HCT116 (cell line): ENCODE measurements around the gene ABCF3. TPM values are rescaled to one million over a fixed set of nuclear protein-coding genes. Genes with fewer than 3 reads are reported as not detected.

Source experiments
- ATAC-seq: fragments of 200-7000 bp; cut with Tn5 transposase; 2 replicates; pipeline ENCODE4 v1.9.1; 2020; ENCODE audit warnings: mild to moderate bottlenecking, moderate library complexity
- BruUV-seq: library from RNA; stranded (reverse); fragments of 400-500 nt; replicated peaks from 2 replicates; lab custom pipeline; 2021; lab: Mats Ljungman, UMichigan
- CTCF ChIA-PET: fragments of 300-600 bp; sonication (Branson Sonifier 250); formaldehyde crosslinking; loops from one replicate; lab custom pipeline; 2021; ENCODE audit warnings: antibody characterized with exemption; lab: Charles Lee
- POLR2A ChIA-PET: fragments of 300-600, 350-600 bp; sonication (Branson Sonifier 250); formaldehyde crosslinking; loops from one replicate; lab custom pipeline; 2021; ENCODE audit warnings: antibody characterized with exemption; lab: Charles Lee
- RAD21 ChIA-PET, 2 experiments: fragments of 300-600 bp; sonication (Branson Sonifier 250); formaldehyde crosslinking; loops; one replicate each; lab custom pipeline; 2023; ENCODE audit warnings: low total read pairs in 2 of 2; ENCODE audit not compliant: uncharacterized antibody in 2 of 2, unreplicated experiment in 2 of 2, low non-redundant PET in 1 of 2; lab: Charles Lee
- DNase-seq: peaks from one replicate; pipeline ENCODE4 v3.0.0-alpha.2; 2010; ENCODE audit warnings: low read depth, low spot score
- H2AFZ ChIP-seq: fragments of 200-600 bp; shearing (Covaris generic), sonication (generic); 2 replicates; pipeline ENCODE4 v1.6.1; 2017; ENCODE audit warnings: low read depth, mixed run types, mixed read lengths, antibody characterized with exemption, low read length; ENCODE audit not compliant: poor library complexity, severe bottlenecking
- H3K27ac ChIP-seq: 2 replicates; pipeline ENCODE4 v1.5.1; 2012; ENCODE audit warnings: low read depth, low read length
- H3K27me3 ChIP-seq: fragments of 200-600 bp; sonication (generic); 2 replicates; pipeline ENCODE4 v1.6.1; 2016; ENCODE audit warnings: mixed run types, low read length, mixed read lengths; ENCODE audit not compliant: insufficient read depth
- H3K36me3 ChIP-seq, 2 experiments: fragments of 200-500 bp in 1 of 2; fragments of 200-600 bp in 1 of 2; sonication (Bioruptor generic) in 1 of 2; sonication (generic) in 1 of 2; 2 replicates each; pipeline versions ENCODE4 v1.5.1 to v1.6.1; 2014 to 2016; ENCODE audit warnings: low read length in 2 of 2, inconsistent platforms in 1 of 2, mixed read lengths in 1 of 2, mixed run types in 1 of 2; ENCODE audit not compliant: insufficient read depth in 2 of 2, control insufficient read depth in 1 of 2
- H3K4me1 ChIP-seq, 2 experiments: fragments of 200-600 bp in 1 of 2; sonication (generic) in 1 of 2; 2 replicates each; pipeline versions ENCODE4 v1.5.1 to v1.6.1; 2012 to 2017; ENCODE audit warnings: low read length in 2 of 2, inconsistent platforms in 1 of 2, mild to moderate bottlenecking in 1 of 2, mixed read lengths in 1 of 2, mixed run types in 1 of 2, moderate library complexity in 1 of 2; ENCODE audit not compliant: insufficient read depth in 2 of 2, control insufficient read depth in 1 of 2
- H3K4me2 ChIP-seq: fragments of 200-600 bp; sonication (generic); 2 replicates; pipeline ENCODE4 v1.6.1; 2017; ENCODE audit warnings: mixed run types, low read length, mixed read lengths
- H3K4me3 ChIP-seq, 2 experiments: fragments of 200-600 bp in 1 of 2; sonication (generic) in 1 of 2; replicated peaks in 1 of 2; 2 replicates each; pipeline ENCODE4 v1.5.1; 2011 to 2016; ENCODE audit warnings: low read length in 2 of 2, control low read depth in 1 of 2, low read depth in 1 of 2, mild to moderate bottlenecking in 1 of 2, mixed read lengths in 1 of 2, mixed run types in 1 of 2
- H3K79me2 ChIP-seq: fragments of 200-600 bp; sonication (generic); 2 replicates; pipeline ENCODE4 v1.6.1; 2017; ENCODE audit warnings: mild to moderate bottlenecking, mixed run types, low read length, moderate library complexity, mixed read lengths; ENCODE audit not compliant: insufficient read depth
- H3K9ac ChIP-seq: fragments of 200-600 bp; sonication (generic); 2 replicates; pipeline ENCODE4 v1.6.1; 2016; ENCODE audit warnings: low read length, mixed read lengths
- H3K9me2 ChIP-seq: fragments of 200-600 bp; sonication (generic), shearing (Covaris generic); 2 replicates; pipeline ENCODE4 v1.6.1; 2017; ENCODE audit warnings: mixed run types, mild to moderate bottlenecking, moderate library complexity; ENCODE audit not compliant: insufficient read depth
- H3K9me3 ChIP-seq, 2 experiments: fragments of 200-500 bp in 1 of 2; fragments of 200-600 bp in 1 of 2; sonication (Bioruptor generic) in 1 of 2; sonication (generic) in 1 of 2; 2 replicates each; pipeline ENCODE4 v1.6.1; 2014 to 2017; ENCODE audit warnings: low read length in 2 of 2, mixed read lengths in 2 of 2, inconsistent platforms in 1 of 2, low read depth in 1 of 2, mild to moderate bottlenecking in 1 of 2, mixed run types in 1 of 2, moderate library complexity in 1 of 2; ENCODE audit not compliant: control insufficient read depth in 1 of 2, insufficient read depth in 1 of 2
- H4K20me1 ChIP-seq: fragments of 200-600 bp; sonication (generic), shearing (Covaris generic); 2 replicates; pipeline ENCODE4 v1.6.1; 2017; ENCODE audit warnings: mixed run types, mild to moderate bottlenecking, moderate library complexity; ENCODE audit not compliant: insufficient read depth
- EGR1 ChIP-seq: IDR thresholded peaks from 2 replicates; pipeline ENCODE4 v1.6.1; 2012; ENCODE audit warnings: low read depth
- ELF1 ChIP-seq: IDR thresholded peaks from 2 replicates; pipeline ENCODE4 v1.6.1; 2012; ENCODE audit warnings: low read depth, borderline replicate concordance
- EZH2 ChIP-seq: fragments of 200-600 bp; sonication (generic); IDR thresholded peaks from 2 replicates; pipeline ENCODE4 v1.6.1; 2017; ENCODE audit warnings: antibody characterized with exemption, mixed run types
- FOSL1 ChIP-seq: IDR thresholded peaks from 2 replicates; pipeline ENCODE4 v1.6.1; 2012; ENCODE audit warnings: low read depth
- JUND ChIP-seq: IDR thresholded peaks from 2 replicates; pipeline ENCODE4 v1.6.1; 2012
- POLR2A ChIP-seq: IDR thresholded peaks from 2 replicates; pipeline ENCODE4 v1.7.0; 2011; ENCODE audit warnings: borderline replicate concordance; ENCODE audit not compliant: insufficient read depth, insufficient read length; ENCODE audit errors: extremely low read depth
- POLR2AphosphoS5 ChIP-seq: IDR thresholded peaks from 2 replicates; pipeline ENCODE4 v1.6.1; 2011; ENCODE audit warnings: mild to moderate bottlenecking, low read depth, low read length, moderate library complexity
- RAD21 ChIP-seq: IDR thresholded peaks from 2 replicates; pipeline ENCODE4 v1.6.1; 2012; ENCODE audit warnings: low read depth, mild to moderate bottlenecking
- SP1 ChIP-seq: IDR thresholded peaks from 2 replicates; pipeline ENCODE4 v1.6.1; 2012; ENCODE audit warnings: low read depth
- TCF7L2 ChIP-seq: IDR thresholded peaks from 2 replicates; pipeline ENCODE4 v1.7.0; 2011; ENCODE audit warnings: borderline replicate concordance, inconsistent platforms; ENCODE audit not compliant: insufficient read depth, insufficient read length; ENCODE audit errors: extremely low read depth
- YY1 ChIP-seq: IDR thresholded peaks from 2 replicates; pipeline ENCODE4 v1.6.1; 2011; ENCODE audit warnings: low read length, low read depth, moderate library complexity, mild to moderate bottlenecking; ENCODE audit not compliant: insufficient replicate concordance; ENCODE audit errors: extremely low read depth
- ZFX ChIP-seq: fragments of 450-650 bp; IDR thresholded peaks from 2 replicates; pipeline ENCODE4 v1.6.1; 2017
- ZNF274 ChIP-seq: fragments of 200-500 bp; sonication (Bioruptor generic); IDR thresholded peaks from 2 replicates; pipeline ENCODE4 v1.6.1; 2014; ENCODE audit warnings: mild to moderate bottlenecking, low read depth, low read length, inconsistent platforms
- intact Hi-C: fragments of 100-400 bp; cut with micrococcal nuclease; formaldehyde crosslinking; loops from 2 replicates; pipeline ENCODE4 v1.10.0; 2022
- total RNA-seq: library from RNA; stranded (reverse); gene quantifications from one replicate; pipeline ENCODE4 v1.2.1, GENCODE V29; 2021; ENCODE audit not compliant: unreplicated experiment
- TF ChIP-seq, protein P1 (sequence below), 3 experiments: fragments of 200-600 bp in 1 of 3; sonication (generic) in 1 of 3; IDR thresholded peaks in 2 of 3; conservative IDR thresholded peaks in 1 of 3; 2 replicates each; pipeline ENCODE4 v1.5.1; 2012 to 2017; ENCODE audit warnings: low read depth in 2 of 3, low read length in 2 of 3, antibody characterized with exemption in 1 of 3, borderline replicate concordance in 1 of 3, control low read depth in 1 of 3, mild to moderate bottlenecking in 1 of 3, mixed read lengths in 1 of 3, mixed run types in 1 of 3, moderate library complexity in 1 of 3; ENCODE audit not compliant: insufficient read depth in 1 of 3
- TF ChIP-seq, protein P2 (sequence below): IDR thresholded peaks from 2 replicates; pipeline ENCODE4 v1.6.1; 2012; ENCODE audit warnings: low read depth
- TF ChIP-seq, protein P3 (sequence below): IDR thresholded peaks from 2 replicates; pipeline ENCODE4 v1.6.1; 2012

Gene ABCF3
- total RNA-seq, 1 experiment from 2014 or later, result 74.6 TPM

DNA sequence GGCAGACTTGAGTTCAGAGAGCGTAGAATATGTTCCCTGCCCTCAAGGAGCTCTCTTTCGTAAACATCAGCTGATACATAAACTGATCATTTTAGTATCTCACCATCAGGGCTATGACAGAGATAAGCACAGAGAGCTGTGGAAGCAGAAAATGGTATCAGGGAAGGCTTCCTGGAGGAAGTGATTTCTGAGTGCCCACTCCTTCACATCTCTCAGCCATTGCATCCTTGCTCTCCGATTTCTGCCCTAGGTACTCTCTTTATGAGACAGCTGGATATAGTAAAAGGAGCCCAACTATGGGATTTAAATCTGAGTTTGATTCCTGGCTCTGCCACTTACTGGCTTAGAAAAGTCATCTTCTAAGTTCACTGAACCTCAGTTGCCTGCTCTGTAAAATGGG, 20.5 kb upstream of the ABCF3 start:
- Histone ChIP-seq H3K9ac (no peak overlapping the region), H3K9me3 (no peaks in the 10 kb centered on the region), H3K27me3 (no peaks in the 10 kb centered on the region), H3K27ac (no peak overlapping the region), H4K20me1 (no peaks in the 10 kb centered on the region), H3K79me2 (peaks cover 9% of the 10 kb centered on the region; the same call in 1 of the 2 replicates), H3K36me3 (peaks cover 30 to 32% of the 10 kb centered on the region in 2 experiments; a peak in 3 of 4 replicates), H3K4me1 (no peaks in the 10 kb centered on the region), H3K4me2 (no peak overlapping the region), H3K9me2 (no peaks in the 10 kb centered on the region), H3K4me3 (no peak overlapping the region), H2AFZ (no peak overlapping the region)
- ChIA-PET RAD21 (no interaction called here), POLR2A (no interaction called here), CTCF (no interaction called here)
- ATAC-seq (no peak), DNase-seq (no peak)
- BruUV-seq, result no TSS peak
- TF ChIP-seq, protein P1, sequence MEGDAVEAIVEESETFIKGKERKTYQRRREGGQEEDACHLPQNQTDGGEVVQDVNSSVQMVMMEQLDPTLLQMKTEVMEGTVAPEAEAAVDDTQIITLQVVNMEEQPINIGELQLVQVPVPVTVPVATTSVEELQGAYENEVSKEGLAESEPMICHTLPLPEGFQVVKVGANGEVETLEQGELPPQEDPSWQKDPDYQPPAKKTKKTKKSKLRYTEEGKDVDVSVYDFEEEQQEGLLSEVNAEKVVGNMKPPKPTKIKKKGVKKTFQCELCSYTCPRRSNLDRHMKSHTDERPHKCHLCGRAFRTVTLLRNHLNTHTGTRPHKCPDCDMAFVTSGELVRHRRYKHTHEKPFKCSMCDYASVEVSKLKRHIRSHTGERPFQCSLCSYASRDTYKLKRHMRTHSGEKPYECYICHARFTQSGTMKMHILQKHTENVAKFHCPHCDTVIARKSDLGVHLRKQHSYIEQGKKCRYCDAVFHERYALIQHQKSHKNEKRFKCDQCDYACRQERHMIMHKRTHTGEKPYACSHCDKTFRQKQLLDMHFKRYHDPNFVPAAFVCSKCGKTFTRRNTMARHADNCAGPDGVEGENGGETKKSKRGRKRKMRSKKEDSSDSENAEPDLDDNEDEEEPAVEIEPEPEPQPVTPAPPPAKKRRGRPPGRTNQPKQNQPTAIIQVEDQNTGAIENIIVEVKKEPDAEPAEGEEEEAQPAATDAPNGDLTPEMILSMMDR (IDR thresholded peaks at IDR 0.05 in 2 of 3, conservative IDR thresholded peaks at IDR 0.05 in 1 of 3; ENCODE audit: borderline replicate concordance in 1 of 3, insufficient read depth in 1 of 3, low read depth in 2 of 3, low read length in 2 of 3), result no peak
- TF ChIP-seq, protein P2, sequence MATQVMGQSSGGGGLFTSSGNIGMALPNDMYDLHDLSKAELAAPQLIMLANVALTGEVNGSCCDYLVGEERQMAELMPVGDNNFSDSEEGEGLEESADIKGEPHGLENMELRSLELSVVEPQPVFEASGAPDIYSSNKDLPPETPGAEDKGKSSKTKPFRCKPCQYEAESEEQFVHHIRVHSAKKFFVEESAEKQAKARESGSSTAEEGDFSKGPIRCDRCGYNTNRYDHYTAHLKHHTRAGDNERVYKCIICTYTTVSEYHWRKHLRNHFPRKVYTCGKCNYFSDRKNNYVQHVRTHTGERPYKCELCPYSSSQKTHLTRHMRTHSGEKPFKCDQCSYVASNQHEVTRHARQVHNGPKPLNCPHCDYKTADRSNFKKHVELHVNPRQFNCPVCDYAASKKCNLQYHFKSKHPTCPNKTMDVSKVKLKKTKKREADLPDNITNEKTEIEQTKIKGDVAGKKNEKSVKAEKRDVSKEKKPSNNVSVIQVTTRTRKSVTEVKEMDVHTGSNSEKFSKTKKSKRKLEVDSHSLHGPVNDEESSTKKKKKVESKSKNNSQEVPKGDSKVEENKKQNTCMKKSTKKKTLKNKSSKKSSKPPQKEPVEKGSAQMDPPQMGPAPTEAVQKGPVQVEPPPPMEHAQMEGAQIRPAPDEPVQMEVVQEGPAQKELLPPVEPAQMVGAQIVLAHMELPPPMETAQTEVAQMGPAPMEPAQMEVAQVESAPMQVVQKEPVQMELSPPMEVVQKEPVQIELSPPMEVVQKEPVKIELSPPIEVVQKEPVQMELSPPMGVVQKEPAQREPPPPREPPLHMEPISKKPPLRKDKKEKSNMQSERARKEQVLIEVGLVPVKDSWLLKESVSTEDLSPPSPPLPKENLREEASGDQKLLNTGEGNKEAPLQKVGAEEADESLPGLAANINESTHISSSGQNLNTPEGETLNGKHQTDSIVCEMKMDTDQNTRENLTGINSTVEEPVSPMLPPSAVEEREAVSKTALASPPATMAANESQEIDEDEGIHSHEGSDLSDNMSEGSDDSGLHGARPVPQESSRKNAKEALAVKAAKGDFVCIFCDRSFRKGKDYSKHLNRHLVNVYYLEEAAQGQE, result no peak
- no peak for TF ChIP-seq ZFX
- TF ChIP-seq FOSL1, result no peak
- TF ChIP-seq EGR1, result no peak
- no peak for TF ChIP-seq POLR2AphosphoS5
- TF ChIP-seq ZNF274, result no peak
- TF ChIP-seq JUND, result no peak
- TF ChIP-seq, protein P3, sequence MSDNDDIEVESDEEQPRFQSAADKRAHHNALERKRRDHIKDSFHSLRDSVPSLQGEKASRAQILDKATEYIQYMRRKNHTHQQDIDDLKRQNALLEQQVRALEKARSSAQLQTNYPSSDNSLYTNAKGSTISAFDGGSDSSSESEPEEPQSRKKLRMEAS, result no peak
- TF ChIP-seq POLR2A, result no peak
- TF ChIP-seq EZH2, result no peak
- TF ChIP-seq SP1, result no peak
- TF ChIP-seq RAD21, result no peak
- no peak for TF ChIP-seq TCF7L2
- TF ChIP-seq YY1, result no peak
- no peak for TF ChIP-seq ELF1
- intact Hi-C loops, result no loop called here
